Endothelial cell of umbilical vein (primary cell): ENCODE data around the gene ARNT2. TPM values are rescaled to one million over a fixed set of nuclear protein-coding genes. Genes with fewer than 3 reads are reported as not detected.

ENCODE experiments used
- BruUV-seq: library from RNA; stranded (reverse); fragments of 400-500 nt; replicated peaks from 2 replicates; lab custom pipeline; 2021; lab: Mats Ljungman, UMichigan
- CTCF ChIA-PET: fragments of 300-600, 350-600 bp; sonication (Branson Sonifier 250); formaldehyde crosslinking; loops from one replicate; lab custom pipeline; 2021; ENCODE audit warnings: antibody characterized with exemption, inconsistent platforms; lab: Charles Lee
- POLR2A ChIA-PET: fragments of 300-600, 350-600 bp; sonication (Branson Sonifier 250); formaldehyde crosslinking; loops from one replicate; lab custom pipeline; 2021; ENCODE audit warnings: antibody characterized with exemption, inconsistent platforms; lab: Charles Lee
- DNase-seq: peaks from one replicate; pipeline ENCODE4 v3.0.0-alpha.2; 2011; ENCODE audit warnings: low read depth, low spot score
- FAIRE-seq: peaks from 2 replicates; lab custom pipeline; 2011; peaks lifted over from hg19 to GRCh38; lab: Jason Lieb, UNC
- H2AFZ ChIP-seq: 2 replicates; pipeline ENCODE4 v1.6.0; 2012; ENCODE audit warnings: low read depth, low read length, control low read depth, inconsistent platforms
- H3K27ac ChIP-seq: 2 replicates; pipeline ENCODE4 v1.5.1; 2011; ENCODE audit warnings: low read depth, mild to moderate bottlenecking, control low read depth, low read length, moderate library complexity; ENCODE audit not compliant: insufficient read depth
- H3K27me3 ChIP-seq, 2 experiments: 2 replicates each; pipeline versions ENCODE4 v1.6.0 to v1.6.1; 2011; ENCODE audit warnings: low read length in 2 of 2, mixed read lengths in 1 of 2; ENCODE audit not compliant: control insufficient read depth in 2 of 2, insufficient read depth in 2 of 2
- H3K36me3 ChIP-seq, 2 experiments: 2 replicates in 1 of 2; 3 replicates in 1 of 2; pipeline ENCODE4 v1.5.1; 2011; ENCODE audit warnings: low read length in 2 of 2, mild to moderate bottlenecking in 1 of 2, moderate library complexity in 1 of 2; ENCODE audit not compliant: control insufficient read depth in 2 of 2, insufficient read depth in 2 of 2; ENCODE audit errors: extremely low read depth in 1 of 2
- H3K4me1 ChIP-seq: 3 replicates; pipeline ENCODE4 v1.5.1; 2011; ENCODE audit warnings: mild to moderate bottlenecking, low read length; ENCODE audit not compliant: control insufficient read depth, insufficient read depth; ENCODE audit errors: extremely low read depth
- H3K4me2 ChIP-seq: 2 replicates; pipeline ENCODE4 v1.6.1; 2011; ENCODE audit warnings: low read length, control low read depth, mixed read lengths; ENCODE audit not compliant: insufficient read depth
- H3K4me3 ChIP-seq, 3 experiments: fragments of 200-600 bp in 1 of 3; sonication (generic), shearing (Covaris generic) in 1 of 3; replicated peaks in 1 of 3; 2 replicates each; pipeline ENCODE4 v1.5.1; 2011 to 2016; ENCODE audit warnings: control low read depth in 3 of 3, low read length in 3 of 3, mild to moderate bottlenecking in 2 of 3, inconsistent platforms in 1 of 3, low read depth in 1 of 3, moderate library complexity in 1 of 3; ENCODE audit not compliant: insufficient read depth in 1 of 3
- H3K79me2 ChIP-seq: 2 replicates; pipeline ENCODE4 v1.6.0; 2012; ENCODE audit warnings: low read length, inconsistent platforms; ENCODE audit not compliant: control insufficient read depth, insufficient read depth
- H3K9ac ChIP-seq: replicated peaks from 2 replicates; pipeline ENCODE3; 2011; ENCODE audit warnings: low read length, control low read depth; ENCODE audit not compliant: insufficient read depth; ENCODE audit errors: extremely low read depth
- H3K9me1 ChIP-seq: replicated peaks from 3 replicates; pipeline ENCODE4 v1.6.0; 2011; ENCODE audit warnings: mild to moderate bottlenecking, low read length; ENCODE audit not compliant: control insufficient read depth, insufficient read depth; ENCODE audit errors: extremely low read depth
- H3K9me3 ChIP-seq: replicated peaks from 2 replicates; pipeline ENCODE4 v1.5.1; 2012; ENCODE audit warnings: low read length, inconsistent platforms; ENCODE audit not compliant: control insufficient read depth, insufficient read depth
- H4K20me1 ChIP-seq: replicated peaks from 2 replicates; pipeline ENCODE3; 2011; ENCODE audit warnings: mild to moderate bottlenecking, low read length; ENCODE audit not compliant: control insufficient read depth, insufficient read depth; ENCODE audit errors: extremely low read depth
- EZH2 ChIP-seq: IDR thresholded peaks from 2 replicates; pipeline ENCODE4 v1.6.1; 2012; ENCODE audit warnings: borderline replicate concordance, low read depth, mild to moderate bottlenecking, moderate library complexity, low read length, inconsistent platforms; ENCODE audit not compliant: severe bottlenecking
- FOS ChIP-seq: IDR thresholded peaks from 2 replicates; pipeline ENCODE4 v1.6.1; 2011; ENCODE audit warnings: mild to moderate bottlenecking, low read length, moderate library complexity, borderline replicate concordance; ENCODE audit not compliant: insufficient read depth
- GATA2 ChIP-seq: IDR thresholded peaks from 2 replicates; pipeline ENCODE4 v1.7.0; 2011; ENCODE audit warnings: low read depth, mild to moderate bottlenecking, moderate library complexity, mixed read lengths, low read length; ENCODE audit not compliant: insufficient read length, insufficient read depth
- JUN ChIP-seq: IDR thresholded peaks from 2 replicates; pipeline ENCODE4 v1.6.1; 2011; ENCODE audit warnings: borderline replicate concordance, low read depth; ENCODE audit not compliant: insufficient read length, insufficient read depth
- MYC ChIP-seq: IDR thresholded peaks from one replicate; pipeline ENCODE4 v1.6.1; 2011; ENCODE audit warnings: mild to moderate bottlenecking, low read depth, low read length
- POLR2A ChIP-seq: IDR thresholded peaks from 2 replicates; pipeline ENCODE4 v1.6.1; 2012; ENCODE audit warnings: low read depth, mild to moderate bottlenecking, control low read depth, low read length
- POLR2AphosphoS5 ChIP-seq: IDR thresholded peaks from 2 replicates; pipeline ENCODE4 v1.6.1; 2012; ENCODE audit warnings: low read depth, mild to moderate bottlenecking, control low read depth, low read length, moderate library complexity; ENCODE audit not compliant: insufficient read depth
- dilution Hi-C: fragments of 300-500 bp; cut with MboI; formaldehyde crosslinking; loops from one replicate; pipeline ENCODE4 v1.15.0; 2019; ENCODE audit warnings: low sequenced_read_pairs; ENCODE audit not compliant: extremely low pct_ligation_motif_present
- intact Hi-C: fragments of 100-400 bp; cut with micrococcal nuclease; formaldehyde crosslinking; loops from one replicate; pipeline ENCODE4 v1.10.0; 2022
- polyA plus RNA-seq, 4 experiments: library from polyadenylated mRNA; depleted of rRNA in 3 of 4; stranded (reverse) in 3 of 4; unstranded in 1 of 4; fragments of >200 nt; gene quantifications; 2 replicates each; pipeline versions ENCODE4 v1.2.1 to v1.2.3, GENCODE V29; 2011 to 2012; ENCODE audit warnings: missing spikeins in 1 of 4
- total RNA-seq: library from RNA; stranded (reverse); gene quantifications from 2 replicates; pipeline ENCODE4 v1.2.3, GENCODE V29; 2021
- TF ChIP-seq, protein P1 (sequence below): IDR thresholded peaks from 2 replicates; pipeline ENCODE4 v1.6.1; 2011; ENCODE audit not compliant: insufficient read depth, insufficient read length
- TF ChIP-seq, protein P2 (sequence below), 2 donors: IDR thresholded peaks; 1 replicate in 1 of 2; 2 replicates in 1 of 2; pipeline ENCODE4 v1.5.1; 2011; ENCODE audit warnings: low read length in 2 of 2, mild to moderate bottlenecking in 2 of 2, moderate library complexity in 2 of 2, control low read depth in 1 of 2, inconsistent platforms in 1 of 2, low read depth in 1 of 2; ENCODE audit not compliant: insufficient read depth in 1 of 2; ENCODE audit errors: extremely low read depth in 1 of 2

The ARNT2 gene
- total and polyA plus RNA-seq, 2 donors (not counting 3 experiments of a cell fraction or from before 2014, with no cell fraction given): 0.03 to 0.20 TPM

GRCh38 chr15:80487839-80488390, 83.7 kb downstream of the ARNT2 start:
- H4K20me1 ChIP-seq: no peaks in the 10 kb centered on the region
- H3K4me3 ChIP-seq: no peak overlapping the region
- no peak overlapping the region for H2AFZ ChIP-seq
- no peaks in the 10 kb centered on the region for H3K36me3 ChIP-seq
- no peak overlapping the region for H3K9ac ChIP-seq
- no peak overlapping the region for H3K4me2 ChIP-seq
- ChIA-PET POLR2A (no interaction called here), CTCF (interaction anchor here (1.7 kb wide), 1 partner anchor 288 kb away, joined by 5 read pairs; no protein-coding TSS in a partner anchor)
- no TSS peak for BruUV-seq
- no peaks in the 10 kb centered on the region for H3K27me3 ChIP-seq
- DNase-seq: no peak
- intact Hi-C loops: no loop called here
- no peak overlapping the region for H3K27ac ChIP-seq
- no peaks in the 10 kb centered on the region for H3K9me3 ChIP-seq
- H3K9me1 ChIP-seq: no peaks in the 10 kb centered on the region
- FAIRE-seq: no peak
- no peaks in the 10 kb centered on the region for H3K79me2 ChIP-seq
- dilution Hi-C loops: no loop called here
- TF ChIP-seq POLR2AphosphoS5: no peak
- no peak for TF ChIP-seq MYC
- TF ChIP-seq, protein P1, sequence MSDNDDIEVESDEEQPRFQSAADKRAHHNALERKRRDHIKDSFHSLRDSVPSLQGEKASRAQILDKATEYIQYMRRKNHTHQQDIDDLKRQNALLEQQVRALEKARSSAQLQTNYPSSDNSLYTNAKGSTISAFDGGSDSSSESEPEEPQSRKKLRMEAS: no peak
- TF ChIP-seq JUN: no peak
- TF ChIP-seq FOS: no peak
- TF ChIP-seq, protein P2, sequence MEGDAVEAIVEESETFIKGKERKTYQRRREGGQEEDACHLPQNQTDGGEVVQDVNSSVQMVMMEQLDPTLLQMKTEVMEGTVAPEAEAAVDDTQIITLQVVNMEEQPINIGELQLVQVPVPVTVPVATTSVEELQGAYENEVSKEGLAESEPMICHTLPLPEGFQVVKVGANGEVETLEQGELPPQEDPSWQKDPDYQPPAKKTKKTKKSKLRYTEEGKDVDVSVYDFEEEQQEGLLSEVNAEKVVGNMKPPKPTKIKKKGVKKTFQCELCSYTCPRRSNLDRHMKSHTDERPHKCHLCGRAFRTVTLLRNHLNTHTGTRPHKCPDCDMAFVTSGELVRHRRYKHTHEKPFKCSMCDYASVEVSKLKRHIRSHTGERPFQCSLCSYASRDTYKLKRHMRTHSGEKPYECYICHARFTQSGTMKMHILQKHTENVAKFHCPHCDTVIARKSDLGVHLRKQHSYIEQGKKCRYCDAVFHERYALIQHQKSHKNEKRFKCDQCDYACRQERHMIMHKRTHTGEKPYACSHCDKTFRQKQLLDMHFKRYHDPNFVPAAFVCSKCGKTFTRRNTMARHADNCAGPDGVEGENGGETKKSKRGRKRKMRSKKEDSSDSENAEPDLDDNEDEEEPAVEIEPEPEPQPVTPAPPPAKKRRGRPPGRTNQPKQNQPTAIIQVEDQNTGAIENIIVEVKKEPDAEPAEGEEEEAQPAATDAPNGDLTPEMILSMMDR (IDR thresholded peaks at IDR 0.05; ENCODE audit: extremely low read depth in 1 of 2, insufficient read depth in 1 of 2, low read depth in 1 of 2, low read length in 2 of 2): no peak
- TF ChIP-seq POLR2A: no peak
- no peak for TF ChIP-seq EZH2
- no peak for TF ChIP-seq GATA2
- peaks cover 4% of the 10 kb centered on the region for H3K4me1 ChIP-seq
